ENCODE measurements around the gene GPNMB. TPM values are rescaled to one million over a fixed set of nuclear protein-coding genes. Genes with fewer than 3 reads are reported as not detected.

Gene GPNMB
- total and polyA plus RNA-seq, 12 donors: 49.6 to 612 (median 220) TPM

GRCh38 chr7:23226844-23227450 is 19.6 kb upstream of the GPNMB start:
- no peaks in the 10 kb centered on the region for H3K27me3 ChIP-seq
- no peak overlapping the region for H3K27ac ChIP-seq
- TF ChIP-seq CTCF (IDR thresholded peaks at IDR 0.05): no peak
- 62 to 69% methylated on average over 4 of the region's 4 CpGs for WGBS, 2 donors
- H3K36me3 ChIP-seq: no peaks in the 10 kb centered on the region
- no peaks in the 10 kb centered on the region for H3K4me1 ChIP-seq
- no peak for DNase-seq
- intact Hi-C loops (cut with DNase I): no loop called here
- H3K4me3 ChIP-seq: no peak overlapping the region
- H3K9me3 ChIP-seq: peaks cover 0 to 8% (median 0%) of the 10 kb centered on the region in 11 donors
- peak in 1 of 8 donors; percentile 22 for ATAC-seq

- no peaks in the 10 kb centered on the region for H3K27me3 ChIP-seq
- no peaks in the 10 kb centered on the region for H3K36me3 ChIP-seq
- no peak overlapping the region for H3K27ac ChIP-seq
- ATAC-seq (no peak), DNase-seq (no peak)
- H3K4me1 ChIP-seq: no peaks in the 10 kb centered on the region
- H3K4me3 ChIP-seq: no peak overlapping the region
- H3K9me3 ChIP-seq: peaks cover 0 to 8% (median 0%) of the 10 kb centered on the region in 11 donors
- 94 to 99% methylated on average over 2 of the region's 2 CpGs for WGBS, 2 donors
- no peak for TF ChIP-seq CTCF (IDR thresholded peaks at IDR 0.05)
- intact Hi-C loops (cut with DNase I): no loop called here
Observed at GRCh38 chr7:23228412-23228811, 18.2 kb upstream of the GPNMB start.

GRCh38 chr7:23230641-23231101 is 15.9 kb upstream of the GPNMB start:
- no peaks in the 10 kb centered on the region for H3K36me3 ChIP-seq
- intact Hi-C loops (cut with DNase I): no loop called here
- ATAC-seq: no peak
- no peak overlapping the region for H3K27ac ChIP-seq
- DNase-seq: no peak
- H3K9me3 ChIP-seq: peaks cover 0 to 8% (median 0%) of the 10 kb centered on the region in 11 donors
- TF ChIP-seq CTCF (IDR thresholded peaks at IDR 0.05): no peak
- H3K4me3 ChIP-seq: no peak overlapping the region
- 65 to 69% methylated on average over 6 of the region's 6 CpGs for WGBS, 2 donors
- H3K4me1 ChIP-seq: peaks cover 0 to 4% (median 0%) of the 10 kb centered on the region in 9 donors
- H3K27me3 ChIP-seq: no peaks in the 10 kb centered on the region

- peaks cover 0 to 8% (median 0%) of the 10 kb centered on the region in 11 donors for H3K9me3 ChIP-seq
- 78 to 86% methylated on average over 3 of the region's 3 CpGs for WGBS, 2 donors
- TF ChIP-seq CTCF (IDR thresholded peaks at IDR 0.05): no peak
- H3K36me3 ChIP-seq: no peaks in the 10 kb centered on the region
- intact Hi-C loops (cut with DNase I): no loop called here
- H3K4me1 ChIP-seq: peaks cover 0 to 4% (median 0%) of the 10 kb centered on the region in 9 donors
- H3K4me3 ChIP-seq: no peak overlapping the region
- H3K27ac ChIP-seq: no peak overlapping the region
- ATAC-seq (no peak), DNase-seq (no peak)
- no peaks in the 10 kb centered on the region for H3K27me3 ChIP-seq
Observed at GRCh38 chr7:23232966-23233365, 13.6 kb upstream of the GPNMB start.

All from heart right ventricle (tissue), 16 donors.